ENCODE measurements around the gene SESN3. TPM values are rescaled to one million over a fixed set of nuclear protein-coding genes. Genes with fewer than 3 reads are reported as not detected.

Gene SESN3
- total RNA-seq, 3 donors from 2014 or later (not counting 1 experiment from before 2014, with no cell fraction given): 5.5 to 10.2 (median 7.6) TPM

GRCh38 chr11:95245038-95245437 is 14.0 kb upstream of the SESN3 start:
- Mint-ChIP-seq H3K27ac (no peak overlapping the region), H3K4me3 (no peak overlapping the region), H3K9me3 (no peaks in the 10 kb centered on the region), H3K36me3 (no peaks in the 10 kb centered on the region), H3K27me3 (ENCODE audit: low read depth in 2 of 2) (peaks cover 7 to 29% of the 10 kb centered on the region in 2 donors), H3K4me1 (no peaks in the 10 kb centered on the region)
- peak in 1 of 3 donors; percentile 21 for ATAC-seq
- DNase-seq: no peak
- Histone ChIP-seq H3K4me3 (ENCODE audit: low read length) (no peak overlapping the region), H3K27ac (ENCODE audit: low read length) (no peak overlapping the region), H3K9me3 (ENCODE audit: control insufficient read depth, insufficient read depth, low read length) (no peaks in the 10 kb centered on the region), H3K4me1 (ENCODE audit: control insufficient read depth, insufficient read depth, low read length) (no peaks in the 10 kb centered on the region), H3K36me3 (ENCODE audit: control insufficient read depth, insufficient read depth, low read length) (no peaks in the 10 kb centered on the region), H3K27me3 (ENCODE audit: control insufficient read depth, insufficient read depth, low read length) (no peaks in the 10 kb centered on the region)
- WGBS (ENCODE audit: insufficient coverage): 83% methylated on average over 2 of the region's 3 CpGs
- TF ChIP-seq, protein P1, sequence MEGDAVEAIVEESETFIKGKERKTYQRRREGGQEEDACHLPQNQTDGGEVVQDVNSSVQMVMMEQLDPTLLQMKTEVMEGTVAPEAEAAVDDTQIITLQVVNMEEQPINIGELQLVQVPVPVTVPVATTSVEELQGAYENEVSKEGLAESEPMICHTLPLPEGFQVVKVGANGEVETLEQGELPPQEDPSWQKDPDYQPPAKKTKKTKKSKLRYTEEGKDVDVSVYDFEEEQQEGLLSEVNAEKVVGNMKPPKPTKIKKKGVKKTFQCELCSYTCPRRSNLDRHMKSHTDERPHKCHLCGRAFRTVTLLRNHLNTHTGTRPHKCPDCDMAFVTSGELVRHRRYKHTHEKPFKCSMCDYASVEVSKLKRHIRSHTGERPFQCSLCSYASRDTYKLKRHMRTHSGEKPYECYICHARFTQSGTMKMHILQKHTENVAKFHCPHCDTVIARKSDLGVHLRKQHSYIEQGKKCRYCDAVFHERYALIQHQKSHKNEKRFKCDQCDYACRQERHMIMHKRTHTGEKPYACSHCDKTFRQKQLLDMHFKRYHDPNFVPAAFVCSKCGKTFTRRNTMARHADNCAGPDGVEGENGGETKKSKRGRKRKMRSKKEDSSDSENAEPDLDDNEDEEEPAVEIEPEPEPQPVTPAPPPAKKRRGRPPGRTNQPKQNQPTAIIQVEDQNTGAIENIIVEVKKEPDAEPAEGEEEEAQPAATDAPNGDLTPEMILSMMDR (IDR thresholded peaks at IDR 0.05): no peak
- intact Hi-C loops (cut with micrococcal nuclease): no loop called here

DNA sequence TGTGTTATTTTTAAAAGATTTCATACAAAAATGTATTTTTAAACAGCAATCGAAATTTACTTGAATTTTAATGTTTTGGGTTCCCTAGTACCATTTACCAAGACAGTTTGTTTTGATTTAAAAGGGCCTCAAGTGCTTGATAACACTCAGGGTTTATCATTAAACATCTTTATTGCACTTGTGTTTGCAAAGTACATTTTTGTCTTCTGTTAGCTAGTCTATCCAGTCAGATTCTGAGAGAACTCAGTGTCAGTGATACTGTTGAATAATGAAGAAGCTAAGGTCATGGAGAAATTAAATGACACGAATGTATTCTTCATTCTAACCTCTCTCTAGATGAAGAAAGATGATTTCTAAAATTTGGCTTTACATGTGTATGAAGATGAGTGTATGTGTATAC is 12.7 kb upstream of the SESN3 start:
- ATAC-seq: no peak
- no peak for DNase-seq
- Mint-ChIP-seq H3K27me3 (ENCODE audit: low read depth in 2 of 2) (peaks cover 2 to 30% of the 10 kb centered on the region in 2 donors), H3K4me3 (no peak overlapping the region), H3K4me1 (no peaks in the 10 kb centered on the region), H3K9me3 (no peaks in the 10 kb centered on the region), H3K27ac (no peak overlapping the region), H3K36me3 (no peaks in the 10 kb centered on the region)
- no peak overlapping the region for H3K4me3 ChIP-seq (ENCODE audit: low read length)
- no peaks in the 10 kb centered on the region for H3K36me3 ChIP-seq (ENCODE audit: control insufficient read depth, insufficient read depth, low read length)
- 67% methylated on average over 1 of the region's 2 CpGs for WGBS (ENCODE audit: insufficient coverage)
- no peak overlapping the region for H3K27ac ChIP-seq (ENCODE audit: low read length)
- TF ChIP-seq, protein P1 (IDR thresholded peaks at IDR 0.05): no peak
- no peaks in the 10 kb centered on the region for H3K9me3 ChIP-seq (ENCODE audit: control insufficient read depth, insufficient read depth, low read length)
- intact Hi-C loops (cut with micrococcal nuclease): no loop called here
- H3K27me3 ChIP-seq (ENCODE audit: control insufficient read depth, insufficient read depth, low read length): no peaks in the 10 kb centered on the region
- no peaks in the 10 kb centered on the region for H3K4me1 ChIP-seq (ENCODE audit: control insufficient read depth, insufficient read depth, low read length)

GRCh38 chr11:95242845-95243605 is 12.0 kb upstream of the SESN3 start:
- intact Hi-C loops (cut with micrococcal nuclease): no loop called here
- Histone ChIP-seq H3K27me3 (ENCODE audit: control insufficient read depth, insufficient read depth, low read length) (no peaks in the 10 kb centered on the region), H3K27ac (ENCODE audit: low read length) (no peak overlapping the region), H3K36me3 (ENCODE audit: control insufficient read depth, insufficient read depth, low read length) (no peaks in the 10 kb centered on the region), H3K4me1 (ENCODE audit: control insufficient read depth, insufficient read depth, low read length) (no peaks in the 10 kb centered on the region), H3K4me3 (ENCODE audit: low read length) (no peak overlapping the region), H3K9me3 (ENCODE audit: control insufficient read depth, insufficient read depth, low read length) (no peaks in the 10 kb centered on the region)
- DNase-seq (no peak), ATAC-seq (no peak)
- Mint-ChIP-seq H3K4me3 (no peak overlapping the region), H3K4me1 (no peaks in the 10 kb centered on the region), H3K36me3 (no peaks in the 10 kb centered on the region), H3K9me3 (no peaks in the 10 kb centered on the region), H3K27me3 (ENCODE audit: low read depth in 2 of 2) (peaks cover 2 to 34% of the 10 kb centered on the region in 2 donors), H3K27ac (no peak overlapping the region)
- WGBS (ENCODE audit: insufficient coverage): 89% methylated on average over 6 of the region's 6 CpGs
- TF ChIP-seq, protein P1 (IDR thresholded peaks at IDR 0.05): no peak
